Prostate gland (tissue), 2 donors: ENCODE results near the gene TIMP4. TPM values are rescaled to one million over a fixed set of nuclear protein-coding genes. Genes with fewer than 3 reads are reported as not detected.
A peak's percentile ranks its signal among the peaks of the same experiment; 100 is the strongest.

Source experiments
- DNase-seq: peaks from one replicate; pipeline ENCODE4 v3.0.0-alpha.2; 2019; ENCODE audit warnings: low spot score
- H3K27ac ChIP-seq, 2 donors: fragments of 200-600 bp; sonication (generic); 2 replicates each; pipeline ENCODE4 v1.5.1; 2017 to 2019
- H3K27me3 ChIP-seq: fragments of 200-600 bp; sonication (generic); replicated peaks from 2 replicates; pipeline ENCODE4 v1.5.1; 2019; ENCODE audit not compliant: insufficient read depth
- H3K36me3 ChIP-seq, 2 donors: fragments of 200-600 bp; sonication (generic); 1 replicate in 1 of 2; 2 replicates in 1 of 2; pipeline versions ENCODE4 v1.5.1 to v1.8.1; 2017 to 2019
- H3K4me1 ChIP-seq: fragments of 200-600 bp; sonication (generic); replicated peaks from 2 replicates; pipeline ENCODE4 v1.5.1; 2019
- H3K4me3 ChIP-seq, 2 donors: fragments of 200-600 bp; sonication (generic); 2 replicates each; pipeline ENCODE4 v1.5.1; 2017 to 2019
- H3K9me3 ChIP-seq: fragments of 200-600 bp; sonication (generic); 2 replicates; pipeline ENCODE4 v1.5.1; 2017
- CTCF ChIP-seq, 4 experiments: fragments of 200-600 bp in 2 of 4; fragments of 450-650 bp in 2 of 4; sonication (generic) in 2 of 4; IDR thresholded peaks; 1 replicate in 3 of 4; 2 replicates in 1 of 4; pipeline ENCODE4 v1.5.1; 2016 to 2019; ENCODE audit warnings: antibody characterized with exemption in 4 of 4, mild to moderate bottlenecking in 2 of 4, moderate library complexity in 2 of 4
- POLR2A ChIP-seq: fragments of 450-650 bp; IDR thresholded peaks from one replicate; pipeline ENCODE4 v1.6.1; 2016; ENCODE audit warnings: antibody characterized with exemption, mild to moderate bottlenecking
- POLR2AphosphoS5 ChIP-seq: sonication (generic); formaldehyde crosslinking; IDR thresholded peaks from one replicate; pipeline ENCODE4 v1.6.1; 2017; ENCODE audit warnings: antibody characterized with exemption
- WGBS: methylation state at CpG from one replicate; pipeline ENCODE4 v1.1.5; 2018; 5-methylcytosine and 5-hydroxymethylcytosine counted together
- intact Hi-C: fragments of 100-400 bp; cut with DNase I; formaldehyde crosslinking; loops from one replicate; pipeline ENCODE4 v1.14.2; 2022
- total RNA-seq, 2 donors: library from RNA; depleted of rRNA; stranded (reverse); fragments of >200 nt; gene quantifications; one replicate each; pipeline ENCODE4 v1.1.0, GENCODE V29; 2016

TIMP4 gene
- total RNA-seq, 2 donors from 2014 or later: 5.6 to 9.7 TPM

- DNase-seq: no peak
- Histone ChIP-seq H3K9me3 (no peaks in the 10 kb centered on the region), H3K27me3 (no peaks in the 10 kb centered on the region), H3K4me3 (no peak overlapping the region), H3K27ac (no peak overlapping the region), H3K4me1 (no peaks in the 10 kb centered on the region), H3K36me3 (no peaks in the 10 kb centered on the region)
- no peak for TF ChIP-seq POLR2A
- no peak for TF ChIP-seq CTCF (IDR thresholded peaks at IDR 0.05)
- no peak for TF ChIP-seq POLR2AphosphoS5
- intact Hi-C loops: loop anchor here (2.0 to 5.0 kb wide), 2 partner anchors 41 to 342 kb away; no protein-coding TSS in a partner anchor
- WGBS: 90% methylated on average over 3 of the region's 3 CpGs
Measured at GRCh38 chr3:12136371-12136770, 22.3 kb downstream of the TIMP4 start.

DNA sequence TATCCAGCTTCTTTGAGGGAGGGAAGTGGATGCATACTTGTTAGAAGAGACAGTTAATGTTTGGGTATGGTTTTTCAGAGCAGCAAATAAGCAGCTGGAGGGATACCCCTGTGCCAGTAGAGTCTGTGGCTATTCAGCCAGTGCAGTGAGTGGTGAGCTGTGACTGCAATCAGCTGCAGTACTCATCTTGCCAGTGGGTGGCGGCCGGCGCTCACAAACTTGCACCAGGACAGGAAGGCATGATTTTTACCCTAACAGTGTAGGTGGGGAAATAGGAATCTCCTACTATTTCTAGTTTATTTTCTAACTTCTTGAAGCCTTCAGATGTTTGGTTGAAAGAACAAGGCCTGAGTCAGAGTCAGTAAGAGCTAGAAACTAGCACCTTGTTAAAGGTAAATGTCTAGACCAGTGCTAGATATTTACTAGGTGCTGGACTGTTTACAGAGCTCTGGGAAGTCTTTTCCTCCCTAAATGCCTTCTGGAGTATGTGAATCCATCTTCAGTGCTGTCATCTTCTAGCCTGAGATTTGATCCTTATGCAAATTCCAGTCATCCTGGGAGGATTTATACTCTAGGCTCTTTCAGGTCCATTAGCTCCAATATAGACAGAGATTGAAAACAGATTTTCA is 23.6 kb downstream of the TIMP4 start:
- Histone ChIP-seq H3K27me3 (no peaks in the 10 kb centered on the region), H3K4me1 (no peaks in the 10 kb centered on the region), H3K4me3 (no peak overlapping the region), H3K9me3 (no peaks in the 10 kb centered on the region), H3K36me3 (no peaks in the 10 kb centered on the region), H3K27ac (no peak overlapping the region)
- peak; percentile 48 to 84 (median 76) for TF ChIP-seq CTCF (IDR thresholded peaks at IDR 0.05)
- no peak for TF ChIP-seq POLR2A
- TF ChIP-seq POLR2AphosphoS5: peak; percentile 4
- intact Hi-C loops: loop anchor here (5.0 kb wide), 1 partner anchor 42 kb away; no protein-coding TSS in a partner anchor
- peak; percentile 59 for DNase-seq
- 0% methylated on average over 3 of the region's 3 CpGs for WGBS

DNA sequence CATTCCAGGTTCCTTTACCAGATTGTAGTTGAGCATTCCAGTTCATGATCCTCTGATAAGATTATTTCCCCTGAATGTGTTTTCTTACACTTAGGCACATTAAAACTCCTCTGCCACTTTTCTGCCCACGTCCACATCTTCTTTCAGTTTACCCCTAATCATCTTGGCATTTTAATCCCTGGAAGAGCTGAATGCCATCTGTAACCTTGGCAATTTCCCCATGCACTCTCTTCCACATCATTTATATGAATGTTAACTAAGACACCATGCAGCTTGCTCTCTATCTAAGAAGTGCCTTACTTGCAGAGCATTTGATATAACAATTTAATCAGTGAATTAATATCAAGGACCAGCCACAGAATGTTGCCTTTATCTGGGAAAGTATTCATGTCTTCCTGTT is 25.8 kb downstream of the TIMP4 start:
- no peak for TF ChIP-seq POLR2A
- TF ChIP-seq POLR2AphosphoS5: no peak
- no peak for TF ChIP-seq CTCF (IDR thresholded peaks at IDR 0.05)
- H3K4me1 ChIP-seq: no peaks in the 10 kb centered on the region
- H3K27me3 ChIP-seq: no peaks in the 10 kb centered on the region
- H3K4me3 ChIP-seq: no peak overlapping the region
- H3K36me3 ChIP-seq: no peaks in the 10 kb centered on the region
- H3K9me3 ChIP-seq: no peaks in the 10 kb centered on the region
- 16% methylated on average over 1 of the region's 1 CpG for WGBS
- no peak for DNase-seq
- H3K27ac ChIP-seq: no peak overlapping the region
- intact Hi-C loops: no loop called here

DNA sequence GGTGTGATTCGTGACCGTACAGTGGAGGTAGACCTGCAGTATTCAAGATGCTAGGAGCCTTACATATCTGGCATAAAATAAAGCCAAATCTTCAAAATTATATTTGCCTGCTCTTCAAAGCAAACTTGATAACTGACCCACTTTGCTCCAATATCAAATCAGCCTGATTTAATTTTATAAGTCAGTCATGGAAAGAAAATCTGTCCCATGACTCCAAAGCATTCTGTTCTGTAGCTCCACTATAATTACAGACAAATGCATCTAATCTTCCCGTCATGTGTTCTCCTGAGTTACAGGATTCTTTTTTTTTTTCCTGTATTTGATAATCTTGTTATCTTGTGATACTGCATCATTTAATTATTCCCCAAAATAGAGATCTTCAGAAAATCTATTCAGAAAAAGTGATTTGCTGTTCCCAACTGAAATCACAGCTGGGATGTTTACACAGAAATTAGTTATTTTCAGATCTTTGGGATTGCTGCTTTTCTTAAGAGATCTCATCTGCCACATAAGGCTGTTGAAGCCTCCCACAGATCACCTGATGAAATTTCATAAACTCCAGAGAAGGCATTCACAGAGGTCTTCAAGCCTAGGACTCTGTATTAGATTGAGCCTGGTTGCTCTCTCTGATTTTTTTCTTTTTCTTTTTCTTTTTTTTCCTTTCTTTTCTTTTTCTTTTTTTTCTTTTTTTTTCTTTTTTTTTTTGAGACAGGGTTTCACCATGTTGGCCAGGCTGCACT is 27.2 kb downstream of the TIMP4 start:
- intact Hi-C loops: no loop called here
- no peak for DNase-seq
- Histone ChIP-seq H3K27me3 (no peaks in the 10 kb centered on the region), H3K27ac (no peak overlapping the region), H3K4me3 (no peak overlapping the region), H3K9me3 (no peaks in the 10 kb centered on the region), H3K4me1 (no peaks in the 10 kb centered on the region), H3K36me3 (no peaks in the 10 kb centered on the region)
- TF ChIP-seq POLR2A (no peak), CTCF (IDR thresholded peaks at IDR 0.05) (no peak), POLR2AphosphoS5 (no peak)
- WGBS: 87% methylated on average over 3 of the region's 3 CpGs
